ENCODE data around the gene CSTB.

The CSTB gene

GRCh38 chr21:43781846-43782245 is 5.7 kb upstream of the CSTB start:
- TF ChIP-seq CTCF (IDR thresholded peaks at IDR 0.05; ENCODE audit: low read depth, low read length) = no peak
- no peak overlapping the region for H3K4me3 ChIP-seq (replicated peaks in 1 of 2; ENCODE audit: low read depth in 2 of 2, low read length in 2 of 2)
- DNase-seq (ENCODE audit: low read depth in 2 of 2) = no peak

- TF ChIP-seq CTCF (IDR thresholded peaks at IDR 0.05; ENCODE audit: low read depth, low read length) = no peak
- no peak overlapping the region for H3K4me3 ChIP-seq (replicated peaks in 1 of 2; ENCODE audit: low read depth in 2 of 2, low read length in 2 of 2)
- DNase-seq (ENCODE audit: low read depth in 2 of 2) = no peak
These were observed 3.6 kb upstream of the CSTB start for GRCh38 chr21:43779660-43780059.

DNA sequence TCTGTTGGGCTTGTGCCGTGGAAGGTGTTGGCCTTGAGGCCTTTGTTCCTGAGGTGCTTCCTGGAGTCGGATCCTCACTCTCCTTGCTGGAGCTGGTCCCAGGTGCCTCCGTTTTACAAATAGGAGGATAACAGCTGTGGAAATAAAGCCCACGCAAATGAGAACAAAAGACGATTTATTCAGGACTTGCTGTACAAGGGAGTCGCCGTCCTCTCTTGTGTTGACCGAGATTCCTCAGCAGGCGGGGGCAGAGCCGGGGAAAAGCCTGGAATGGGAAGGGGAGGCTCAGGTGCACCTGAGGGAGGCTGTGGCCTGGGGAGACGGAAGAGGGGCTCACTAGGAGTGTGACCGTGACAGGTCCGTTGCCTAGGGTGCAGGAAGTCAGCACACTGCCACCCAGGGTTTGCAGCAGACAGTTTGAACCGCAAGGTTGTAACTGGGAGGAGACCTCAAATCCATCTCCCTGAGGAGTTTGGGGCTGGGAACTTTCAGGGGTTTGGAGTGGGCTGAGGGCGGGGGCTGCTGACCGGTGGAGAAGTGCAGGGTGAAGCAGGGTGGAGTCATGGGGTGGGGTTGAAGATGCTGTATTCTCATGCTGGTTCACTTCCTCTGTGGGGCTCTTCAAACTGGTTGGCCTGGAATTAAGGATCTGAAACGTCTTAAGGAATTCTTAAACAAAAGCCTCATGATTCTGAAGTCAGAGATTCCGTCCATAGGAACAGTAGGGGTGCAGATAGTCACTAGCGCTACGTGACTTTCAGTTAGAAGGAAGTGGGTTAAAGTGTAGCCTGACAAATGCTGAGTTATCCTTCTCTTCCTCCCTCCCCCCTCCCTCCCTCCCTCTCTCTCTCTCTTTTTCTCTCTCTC is 2.6 kb upstream of the CSTB start:
- no peak overlapping the region for H3K4me3 ChIP-seq (replicated peaks in 1 of 2; ENCODE audit: low read depth in 2 of 2, low read length in 2 of 2)
- TF ChIP-seq CTCF (IDR thresholded peaks at IDR 0.05; ENCODE audit: low read depth, low read length) = no peak
- DNase-seq (ENCODE audit: low read depth in 2 of 2) = peak in 1 of 2 donors; percentile 25

- DNase-seq (ENCODE audit: low read depth in 2 of 2) = no peak
- TF ChIP-seq CTCF (IDR thresholded peaks at IDR 0.05; ENCODE audit: low read depth, low read length) = no peak
- H3K4me3 ChIP-seq (replicated peaks in 1 of 2; ENCODE audit: low read depth in 2 of 2, low read length in 2 of 2) = no peak overlapping the region
These were observed 1.8 kb upstream of the CSTB start for GRCh38 chr21:43777953-43778352.

- TF ChIP-seq CTCF (IDR thresholded peaks at IDR 0.05; ENCODE audit: low read depth, low read length) = no peak
- H3K4me3 ChIP-seq (replicated peaks in 1 of 2; ENCODE audit: low read depth in 2 of 2, low read length in 2 of 2) = peak overlapping the region; percentile 84 to 86
- DNase-seq (ENCODE audit: low read depth in 2 of 2) = no peak
These were observed 918 bp downstream of the CSTB start for GRCh38 chr21:43775190-43775589.

GRCh38 chr21:43774163-43774562 is 1.9 kb downstream of the CSTB start:
- no peak overlapping the region for H3K4me3 ChIP-seq (replicated peaks in 1 of 2; ENCODE audit: low read depth in 2 of 2, low read length in 2 of 2)
- TF ChIP-seq CTCF (IDR thresholded peaks at IDR 0.05; ENCODE audit: low read depth, low read length) = no peak
- no peak for DNase-seq (ENCODE audit: low read depth in 2 of 2)

Measured in cardiac fibroblast (primary cell).